ENCODE results near the gene VAV3. TPM values are rescaled to one million over a fixed set of nuclear protein-coding genes. Genes with fewer than 3 reads are reported as not detected.

Gene VAV3
- total and polyA plus RNA-seq, 2 of the 8 experiments (the other 6 are each of a cell fraction or from before 2014, with no cell fraction given), result 2.9 to 7.9 TPM

DNA sequence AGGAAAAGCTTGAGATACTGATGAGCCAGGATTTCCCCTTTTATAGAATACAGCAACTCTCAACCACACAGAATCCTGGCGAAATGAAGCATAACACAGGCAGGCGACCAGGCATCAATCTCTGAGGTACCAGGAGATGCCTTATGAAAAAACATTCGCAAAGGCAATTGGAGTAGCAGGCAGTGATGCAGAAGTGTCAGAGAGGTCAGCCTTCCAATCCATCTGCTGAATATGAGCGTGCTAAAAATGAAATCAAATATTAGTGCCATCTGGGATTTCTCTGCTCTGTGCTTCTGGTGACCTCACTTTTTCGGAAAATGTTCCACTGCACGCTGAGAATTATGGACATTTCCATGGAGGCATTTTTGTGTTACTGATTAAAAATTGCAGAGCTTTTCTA, 258.8 kb downstream of the VAV3 start (continued):
- no peak for TF ChIP-seq HDAC2 (IDR thresholded peaks at IDR 0.05; ENCODE audit: borderline replicate concordance in 1 of 2, low read depth in 2 of 2, low read length in 2 of 2)
